Measurements from ENCODE around the gene NARF. TPM values are rescaled to one million over a fixed set of nuclear protein-coding genes. Genes with fewer than 3 reads are reported as not detected.

NARF gene
- total RNA-seq, 1 donor from 2014 or later: 62.6 TPM

DNA sequence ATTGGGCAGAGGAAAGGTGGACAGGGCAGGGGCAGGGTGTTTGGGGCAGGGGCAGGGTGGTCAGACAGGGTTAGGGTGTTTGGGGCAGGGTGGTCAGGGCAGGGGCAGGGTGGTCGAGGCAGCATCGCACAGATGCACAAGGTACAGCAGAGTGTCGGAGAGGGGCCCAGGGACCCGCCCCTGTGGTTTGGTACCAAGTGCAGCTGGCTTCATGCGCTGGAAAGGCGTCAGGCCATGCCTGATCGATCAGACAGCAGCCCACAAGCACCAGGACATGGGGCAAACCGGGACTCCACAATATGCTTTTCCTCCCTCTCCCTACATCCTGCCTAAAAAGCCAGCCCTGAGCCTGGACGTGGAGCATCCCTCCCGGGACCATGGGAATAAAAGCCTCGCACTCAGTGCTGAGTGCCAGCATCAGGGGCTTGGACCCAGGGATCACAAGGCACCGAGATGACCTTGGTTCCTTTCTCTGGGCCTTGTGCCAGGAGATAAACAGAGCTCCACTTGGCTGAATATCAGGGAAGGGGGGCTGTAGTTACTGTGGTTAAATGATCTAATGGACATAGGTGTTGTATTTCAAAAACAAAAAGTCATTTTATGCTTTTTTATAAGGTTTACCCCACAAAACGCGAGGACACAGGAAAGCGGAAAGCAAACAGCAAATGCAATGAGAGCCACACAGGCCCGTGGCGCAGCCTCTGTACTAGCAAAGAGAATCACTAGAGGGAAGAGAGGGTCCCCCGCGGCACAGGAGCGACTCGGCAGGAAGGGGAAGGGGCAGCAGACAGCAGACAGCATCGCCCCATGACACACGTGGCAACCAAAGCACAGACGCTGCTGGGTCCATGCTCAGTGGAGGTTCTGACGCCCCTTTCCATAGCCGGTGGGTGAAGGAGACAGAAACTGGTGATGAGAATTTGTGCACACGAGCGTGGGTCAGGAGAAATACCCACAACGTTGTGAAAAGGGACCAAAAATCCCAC is 45.7 kb upstream of the NARF start:
- Histone ChIP-seq H3K36me3 (peaks cover 0 to 4% of the 10 kb centered on the region in 2 donors), H3K9me3 (no peaks in the 10 kb centered on the region), H3K27ac (no peak overlapping the region), H3K4me3 (no peak overlapping the region), H3K27me3 (no peaks in the 10 kb centered on the region), H3K4me1 (peaks cover 10% of the 10 kb centered on the region)
- intact Hi-C loops (cut with DNase I): loop anchor here (5.0 kb wide), 1 partner anchor 61 kb away; no protein-coding TSS in a partner anchor
- TF ChIP-seq CTCF (IDR thresholded peaks at IDR 0.05) (no peak), POLR2AphosphoS5 (IDR thresholded peaks at IDR 0.05; ENCODE audit: insufficient read depth in 1 of 2, low read depth in 1 of 2) (no peak), POLR2A (IDR thresholded peaks at IDR 0.05) (no peak)
- DNase-seq (ENCODE audit: extremely low spot score in 2 of 2): no peak

- Histone ChIP-seq H3K27me3 (no peaks in the 10 kb centered on the region), H3K36me3 (no peaks in the 10 kb centered on the region), H3K27ac (no peak overlapping the region), H3K9me3 (no peaks in the 10 kb centered on the region), H3K4me1 (peaks cover 23% of the 10 kb centered on the region), H3K4me3 (no peak overlapping the region)
- TF ChIP-seq POLR2A (IDR thresholded peaks at IDR 0.05) (no peak), POLR2AphosphoS5 (IDR thresholded peaks at IDR 0.05; ENCODE audit: insufficient read depth in 1 of 2, low read depth in 1 of 2) (peak in 1 of 2 donors; percentile 42), CTCF (IDR thresholded peaks at IDR 0.05) (peak; percentile 64 to 87 (median 75))
- no peak for DNase-seq (ENCODE audit: extremely low spot score in 2 of 2)
- intact Hi-C loops (cut with DNase I): loop anchor here (5.0 kb wide), 1 partner anchor 62 kb away; no protein-coding TSS in a partner anchor
Observed at GRCh38 chr17:82414548-82415281, 43.8 kb upstream of the NARF start.

DNA sequence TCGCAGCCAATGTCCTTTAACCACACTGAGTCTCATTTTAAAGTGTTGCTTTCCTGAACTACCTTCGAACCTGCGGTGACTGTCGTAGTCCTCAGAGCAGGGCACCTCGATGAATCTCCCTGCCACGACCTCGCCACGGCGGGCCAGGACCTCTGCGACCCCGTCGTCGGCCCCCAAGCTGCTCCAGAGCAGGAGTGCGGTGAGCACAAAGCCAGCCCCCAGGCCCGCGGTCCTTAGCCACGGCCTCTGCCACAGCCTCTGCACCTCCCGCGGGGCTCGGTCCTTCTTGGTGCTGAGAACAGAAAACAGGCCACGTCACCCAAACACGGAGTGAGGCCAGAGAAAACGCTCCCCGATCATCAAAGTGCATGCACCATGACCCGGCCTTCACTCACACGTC is 43.2 kb upstream of the NARF start:
- Histone ChIP-seq H3K4me3 (no peak overlapping the region), H3K4me1 (peaks cover 25% of the 10 kb centered on the region), H3K36me3 (peaks cover 0 to 3% of the 10 kb centered on the region in 2 donors), H3K27me3 (no peaks in the 10 kb centered on the region), H3K9me3 (no peaks in the 10 kb centered on the region), H3K27ac (no peak overlapping the region)
- intact Hi-C loops (cut with DNase I): no loop called here
- DNase-seq (ENCODE audit: extremely low spot score in 2 of 2): no peak
- TF ChIP-seq POLR2A (IDR thresholded peaks at IDR 0.05) (no peak), CTCF (IDR thresholded peaks at IDR 0.05) (no peak)

DNA sequence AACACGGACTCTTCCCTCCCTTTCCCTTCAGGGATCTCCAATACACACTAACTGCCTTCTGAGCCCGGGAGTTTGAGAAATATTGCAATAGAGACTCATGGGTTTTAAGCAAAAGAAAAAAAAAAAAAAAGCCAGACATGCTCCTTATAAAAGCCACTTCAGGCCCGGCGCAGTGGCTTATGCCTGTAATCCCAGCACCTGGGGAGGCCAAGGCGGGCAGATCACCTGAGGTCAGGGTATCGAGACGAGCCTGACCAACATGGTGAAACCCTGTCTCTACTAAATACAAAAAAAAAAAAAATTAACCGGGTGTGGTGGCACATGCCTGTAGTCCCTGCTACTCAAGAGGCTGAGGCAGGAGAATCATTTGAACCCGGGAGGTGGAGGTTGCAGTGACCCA is 42.8 kb upstream of the NARF start:
- intact Hi-C loops (cut with DNase I): no loop called here

More for the DNA sequence above, 42.8 kb upstream of the NARF start:
- H3K4me3 ChIP-seq: no peak overlapping the region
- no peak overlapping the region for H3K27ac ChIP-seq
- no peaks in the 10 kb centered on the region for H3K9me3 ChIP-seq
- TF ChIP-seq POLR2AphosphoS5 (IDR thresholded peaks at IDR 0.05; ENCODE audit: insufficient read depth in 1 of 2, low read depth in 1 of 2) (no peak), CTCF (IDR thresholded peaks at IDR 0.05) (no peak), POLR2A (IDR thresholded peaks at IDR 0.05) (no peak)
- no peaks in the 10 kb centered on the region for H3K27me3 ChIP-seq
- H3K4me1 ChIP-seq: peaks cover 25% of the 10 kb centered on the region
- peaks cover 0 to 5% of the 10 kb centered on the region in 2 donors for H3K36me3 ChIP-seq
- no peak for DNase-seq (ENCODE audit: extremely low spot score in 2 of 2)
